GM18909 (cell line): ENCODE measurements around the gene CCR2.
"Not testable (repeated sequence)": the region's sequence is repeated elsewhere in the genome, so short reads cannot be mapped to it uniquely, and the experiment has no call there.

ENCODE experiments used
- ATAC-seq: cut with Tn5 transposase; IDR thresholded peaks from one replicate; pipeline ENCODE4 v1.9.1; 2021; ENCODE audit warnings: mild to moderate bottlenecking; ENCODE audit not compliant: unreplicated experiment, poor library complexity

Gene CCR2

DNA sequence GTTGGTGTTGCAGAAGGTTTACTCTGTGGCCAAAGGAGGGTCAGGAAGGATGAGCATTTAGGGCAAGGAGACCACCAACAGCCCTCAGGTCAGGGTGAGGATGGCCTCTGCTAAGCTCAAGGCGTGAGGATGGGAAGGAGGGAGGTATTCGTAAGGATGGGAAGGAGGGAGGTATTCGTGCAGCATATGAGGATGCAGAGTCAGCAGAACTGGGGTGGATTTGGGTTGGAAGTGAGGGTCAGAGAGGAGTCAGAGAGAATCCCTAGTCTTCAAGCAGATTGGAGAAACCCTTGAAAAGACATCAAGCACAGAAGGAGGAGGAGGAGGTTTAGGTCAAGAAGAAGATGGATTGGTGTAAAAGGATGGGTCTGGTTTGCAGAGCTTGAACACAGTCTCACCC is 20.8 kb downstream of the CCR2 start:
- no peak for ATAC-seq

DNA sequence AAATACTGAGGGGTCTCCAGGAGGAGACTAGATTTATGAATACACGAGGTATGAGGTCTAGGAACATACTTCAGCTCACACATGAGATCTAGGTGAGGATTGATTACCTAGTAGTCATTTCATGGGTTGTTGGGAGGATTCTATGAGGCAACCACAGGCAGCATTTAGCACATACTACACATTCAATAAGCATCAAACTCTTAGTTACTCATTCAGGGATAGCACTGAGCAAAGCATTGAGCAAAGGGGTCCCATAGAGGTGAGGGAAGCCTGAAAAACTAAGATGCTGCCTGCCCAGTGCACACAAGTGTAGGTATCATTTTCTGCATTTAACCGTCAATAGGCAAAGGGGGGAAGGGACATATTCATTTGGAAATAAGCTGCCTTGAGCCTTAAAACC is 21.3 kb downstream of the CCR2 start:
- ATAC-seq, result no peak

DNA sequence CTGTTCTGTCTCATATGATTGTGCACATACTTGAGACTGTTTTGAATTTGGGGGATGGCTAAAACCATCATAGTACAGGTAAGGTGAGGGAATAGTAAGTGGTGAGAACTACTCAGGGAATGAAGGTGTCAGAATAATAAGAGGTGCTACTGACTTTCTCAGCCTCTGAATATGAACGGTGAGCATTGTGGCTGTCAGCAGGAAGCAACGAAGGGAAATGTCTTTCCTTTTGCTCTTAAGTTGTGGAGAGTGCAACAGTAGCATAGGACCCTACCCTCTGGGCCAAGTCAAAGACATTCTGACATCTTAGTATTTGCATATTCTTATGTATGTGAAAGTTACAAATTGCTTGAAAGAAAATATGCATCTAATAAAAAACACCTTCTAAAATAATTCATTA is 21.9 kb downstream of the CCR2 start:
- no peak for ATAC-seq

DNA sequence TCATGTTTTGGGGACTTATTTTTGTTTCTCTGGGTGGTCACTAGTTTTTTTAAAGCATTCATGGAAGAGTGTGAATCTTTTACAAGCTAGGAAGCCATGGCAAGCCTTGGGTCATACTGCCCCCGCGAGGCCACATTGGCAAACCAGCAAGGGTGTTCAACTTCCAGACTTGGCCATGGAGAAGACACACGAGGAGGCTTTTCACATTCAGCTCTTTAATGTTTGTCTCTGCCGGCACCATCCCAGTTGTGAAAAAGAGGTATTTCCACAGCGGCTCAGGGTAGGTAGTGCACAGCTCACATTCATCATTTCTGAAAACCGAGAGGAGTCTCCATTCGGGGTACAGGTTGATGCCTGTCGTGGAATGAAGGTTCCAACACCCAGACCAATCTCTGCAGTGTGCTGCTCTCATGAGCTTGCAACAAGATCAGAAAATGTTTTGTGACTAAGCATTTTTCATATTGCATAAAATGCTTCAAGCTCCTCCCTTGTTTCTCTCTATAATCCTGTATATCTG is 24.6 kb downstream of the CCR2 start:
- ATAC-seq, result no peak

DNA sequence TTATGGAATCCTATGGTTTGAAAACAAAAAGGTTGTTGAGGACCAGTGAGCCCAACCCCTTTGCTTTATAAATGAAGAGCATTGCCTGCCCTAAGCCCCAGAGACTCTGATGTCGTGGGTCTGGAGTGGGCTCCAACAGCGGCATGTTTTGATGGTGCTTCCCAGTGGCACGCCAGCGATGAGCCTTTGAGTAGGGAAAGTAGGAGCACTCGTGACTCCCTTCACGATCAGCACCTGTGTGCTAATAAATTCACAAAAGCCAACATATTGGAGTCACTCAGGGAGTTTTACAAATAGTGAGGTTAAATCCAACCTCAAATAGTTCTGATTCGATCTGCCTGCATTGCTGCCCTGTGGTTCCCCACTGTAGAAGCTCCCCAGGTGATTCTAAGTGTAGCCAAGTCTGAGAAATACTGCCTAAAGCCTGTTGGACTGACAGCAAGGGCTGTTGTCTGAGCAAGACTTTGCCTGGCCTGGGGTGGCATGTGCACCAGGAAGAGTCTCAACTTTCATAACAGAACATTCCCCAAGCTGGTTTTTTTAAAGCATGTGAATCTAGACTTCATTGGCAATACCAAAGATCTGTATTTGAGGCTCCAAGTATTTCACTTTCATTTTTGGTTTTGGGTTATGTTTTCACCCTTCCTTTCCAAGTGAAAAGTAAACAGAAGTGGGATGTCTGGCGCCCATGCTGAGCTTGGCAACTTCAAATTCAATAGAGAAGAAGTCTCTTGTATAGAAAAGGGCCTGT is 26.7 kb downstream of the CCR2 start:
- no peak for ATAC-seq

DNA sequence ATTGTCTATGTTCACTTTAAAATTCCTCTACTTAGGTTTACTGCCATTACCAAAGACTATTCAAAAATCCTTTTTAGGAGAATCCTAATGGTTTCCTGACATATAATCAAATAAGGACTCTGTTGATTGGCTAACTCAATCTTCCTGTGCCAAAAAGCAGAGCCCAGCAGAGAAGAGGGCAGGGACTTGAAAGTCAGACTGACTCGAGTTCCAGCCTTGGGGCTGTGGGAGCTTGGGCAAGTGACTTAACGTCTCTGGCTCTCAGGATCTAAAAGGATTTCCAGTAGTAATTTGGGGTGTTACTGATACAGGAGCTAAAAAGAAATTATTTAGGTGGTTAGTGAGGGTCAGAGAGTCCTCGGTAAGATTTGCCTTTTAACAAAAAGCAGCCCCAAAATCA is 27.7 kb downstream of the CCR2 start:
- no peak for ATAC-seq

DNA sequence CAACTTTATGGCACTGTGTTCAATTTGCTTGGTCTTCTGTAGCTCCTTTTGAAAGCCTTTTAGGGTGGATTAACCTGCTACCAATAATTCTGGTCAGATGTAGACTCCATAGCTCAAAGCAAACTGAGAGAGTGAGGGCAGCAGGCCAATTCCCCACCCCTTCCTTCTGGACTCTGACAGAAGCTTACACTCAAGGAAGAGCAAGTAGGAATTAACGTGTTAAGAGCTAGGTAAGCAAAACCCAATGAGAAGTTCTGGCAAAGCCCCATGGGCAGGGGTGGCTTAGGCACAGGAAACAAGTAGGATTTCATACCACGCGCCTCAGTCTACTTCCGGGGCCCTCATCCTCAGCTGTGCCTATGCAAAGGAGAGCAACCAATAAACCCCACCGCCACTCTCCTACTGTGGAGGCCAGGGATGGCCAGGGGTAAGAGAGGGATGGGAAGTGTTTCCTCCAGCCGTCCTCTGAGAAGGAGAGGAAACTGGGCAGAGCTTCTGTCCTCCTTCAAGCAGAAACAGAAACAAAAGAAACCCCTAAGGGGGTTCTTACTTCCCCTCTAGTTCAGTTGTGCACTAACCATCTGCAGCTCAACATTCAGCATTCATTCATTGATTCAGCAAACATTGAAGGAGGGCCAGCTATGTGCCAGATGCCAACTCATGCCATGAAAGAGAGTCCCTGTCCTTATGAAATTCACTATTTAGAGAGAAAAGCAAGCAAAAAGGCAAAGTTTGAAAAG is 29.5 kb downstream of the CCR2 start:
- ATAC-seq, result no peak

DNA sequence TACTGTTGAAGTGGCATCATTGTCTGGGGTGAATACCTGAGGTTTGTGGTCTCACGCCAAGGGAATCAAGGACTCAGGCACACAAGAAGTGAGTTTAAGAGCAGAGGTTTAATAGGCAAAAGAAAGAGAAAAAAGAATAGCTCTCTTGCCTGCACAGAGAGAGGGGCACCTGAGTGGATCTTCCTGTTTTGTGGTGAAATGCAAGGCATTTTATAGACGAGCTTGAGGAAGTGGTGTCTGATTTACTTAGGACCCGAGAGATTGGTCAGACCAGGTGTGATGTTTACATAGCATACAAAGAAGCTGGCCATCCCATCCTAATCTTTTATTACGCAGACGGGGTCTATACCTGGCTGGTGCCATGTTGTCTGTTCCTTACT is 30.0 kb downstream of the CCR2 start:
- no peak for ATAC-seq

DNA sequence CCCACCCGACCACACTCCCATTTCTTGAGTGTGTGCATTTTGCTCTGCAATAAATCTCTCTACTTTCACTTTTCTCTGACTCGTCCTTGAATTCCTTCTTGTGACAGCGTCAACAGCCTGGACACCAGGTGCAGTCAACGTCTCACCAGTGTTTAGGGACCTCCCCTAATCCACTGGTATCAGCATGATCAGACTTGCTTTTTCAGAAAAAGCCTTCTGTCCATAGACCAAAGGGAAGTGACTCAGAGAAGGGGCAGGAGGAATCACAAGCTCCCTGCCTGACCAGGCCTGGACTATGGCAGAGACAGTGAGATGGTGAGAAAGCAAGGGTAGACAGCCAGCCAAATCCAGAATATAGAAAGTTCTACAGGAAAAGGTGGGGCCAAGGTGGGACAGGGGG is 32.3 kb downstream of the CCR2 start:
- no peak for ATAC-seq

DNA sequence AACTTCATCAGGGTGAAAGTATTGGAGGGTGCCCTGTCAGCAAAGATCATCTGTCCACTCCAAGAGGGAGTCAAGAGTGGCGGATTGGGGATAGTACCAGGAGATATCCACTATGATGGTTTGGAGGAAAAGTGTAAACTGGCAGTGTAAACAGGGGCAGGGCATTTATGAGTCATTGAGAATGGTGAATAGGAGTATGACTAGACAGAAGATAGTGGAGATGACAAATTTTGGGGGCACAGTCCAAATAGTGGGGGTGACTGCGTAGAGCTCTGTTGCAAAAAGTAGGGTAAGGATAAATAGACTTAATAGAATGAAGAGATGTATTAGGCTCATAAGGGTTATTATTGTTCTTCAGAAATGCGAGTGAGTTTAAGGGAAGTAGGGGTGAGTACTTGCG is 34.9 kb downstream of the CCR2 start:
- not testable (repeated sequence) for ATAC-seq

DNA sequence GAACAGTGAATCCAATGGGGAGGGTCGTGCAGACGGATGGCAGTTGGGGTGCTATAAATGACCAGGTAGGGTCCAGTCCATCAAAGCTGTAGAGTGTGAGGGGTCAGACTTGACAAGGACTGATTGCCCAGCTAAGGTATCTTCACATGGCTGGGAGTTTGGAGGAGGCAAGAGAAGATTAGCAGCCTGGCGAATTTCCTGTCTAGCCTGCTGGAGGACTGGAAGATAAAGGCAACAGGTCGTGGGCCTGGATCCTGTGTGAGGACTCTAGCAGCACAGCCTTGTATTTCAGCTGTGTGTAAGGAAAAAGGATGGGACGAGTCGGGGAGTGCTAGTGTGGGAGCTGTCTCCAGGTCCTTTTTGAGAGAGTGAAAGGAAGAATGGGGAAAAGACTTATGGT is 35.4 kb downstream of the CCR2 start:
- no peak for ATAC-seq

DNA sequence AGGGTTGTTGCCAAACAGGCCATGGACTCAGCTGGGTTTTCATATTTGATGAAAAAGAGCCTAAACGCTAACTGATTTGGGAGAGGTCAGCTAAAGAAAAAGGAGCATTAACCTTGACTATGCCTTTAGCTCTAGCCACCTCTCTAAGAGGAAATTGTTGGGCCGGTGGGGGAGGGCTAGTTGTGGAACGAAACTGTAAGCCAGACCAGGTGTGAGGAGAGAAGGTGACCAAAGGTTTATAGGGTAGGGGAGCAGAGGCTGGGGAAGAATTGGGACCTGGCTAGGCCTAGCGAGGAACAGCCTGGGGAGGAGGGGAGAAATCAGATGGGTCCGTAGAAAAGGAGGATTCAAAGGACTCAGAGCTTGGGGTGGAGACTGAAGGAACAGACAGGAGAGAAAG is 37.6 kb downstream of the CCR2 start:
- not testable (repeated sequence) for ATAC-seq

DNA sequence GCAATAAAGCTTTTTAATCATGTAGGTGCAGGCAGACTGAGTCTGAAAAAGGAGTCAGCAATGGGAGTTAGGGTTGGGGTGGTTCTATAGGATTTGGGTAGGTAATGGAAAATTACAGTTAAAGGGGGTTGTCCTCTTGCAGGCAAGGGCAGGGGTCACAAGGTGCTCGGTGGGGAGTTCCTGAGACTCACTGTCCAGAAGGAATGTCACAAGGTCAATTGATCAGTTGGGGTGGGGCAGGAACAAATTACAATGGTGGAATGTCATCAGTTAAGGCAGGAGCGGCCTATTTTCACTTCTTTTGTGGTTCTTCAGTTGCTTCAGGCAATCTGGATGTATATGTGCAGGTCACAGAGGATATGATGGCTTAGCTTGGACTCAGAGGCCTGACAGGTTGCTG is 39.1 kb downstream of the CCR2 start:
- ATAC-seq, result no peak

DNA sequence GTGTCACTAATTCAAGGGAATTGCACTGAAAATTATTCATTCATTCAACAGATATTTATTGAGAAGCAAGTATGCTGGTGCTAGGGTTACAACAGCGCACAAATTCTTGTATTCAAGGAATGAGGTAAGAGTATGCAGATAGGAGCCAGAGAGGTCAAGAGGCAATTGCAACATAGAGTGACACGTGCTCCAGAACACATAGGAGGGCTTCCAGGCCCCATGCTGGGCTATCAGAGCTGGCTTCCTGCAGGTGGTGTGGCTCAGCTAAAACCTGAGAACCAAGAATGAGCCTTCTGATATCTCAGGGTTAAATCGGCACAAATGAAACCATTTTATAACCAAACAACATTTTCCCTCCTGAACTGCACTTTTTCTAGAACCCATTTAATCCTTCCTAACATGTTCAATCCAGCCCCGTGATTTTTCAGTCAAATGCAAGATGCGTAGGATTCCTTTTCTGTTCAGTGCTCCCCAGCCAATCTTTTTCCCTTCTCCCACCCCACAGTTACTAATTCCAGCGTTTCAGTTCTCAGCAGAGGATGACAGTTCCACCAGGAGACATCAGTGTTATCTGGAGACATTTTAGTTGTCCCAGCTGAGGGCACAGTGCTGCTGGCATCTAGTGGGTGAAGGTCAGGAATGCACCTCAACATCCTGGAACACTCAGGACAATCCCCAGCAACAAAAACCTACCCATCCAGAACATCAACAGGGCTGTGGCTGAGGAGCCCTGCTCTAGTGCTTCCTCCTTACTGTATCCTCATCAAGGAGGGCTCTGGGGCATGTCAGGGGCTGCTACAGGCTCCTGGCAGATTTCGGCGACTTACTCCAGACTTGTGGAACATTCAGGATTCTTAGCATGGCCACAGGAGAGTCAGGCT is 39.9 kb downstream of the CCR2 start:
- ATAC-seq, result no peak

DNA sequence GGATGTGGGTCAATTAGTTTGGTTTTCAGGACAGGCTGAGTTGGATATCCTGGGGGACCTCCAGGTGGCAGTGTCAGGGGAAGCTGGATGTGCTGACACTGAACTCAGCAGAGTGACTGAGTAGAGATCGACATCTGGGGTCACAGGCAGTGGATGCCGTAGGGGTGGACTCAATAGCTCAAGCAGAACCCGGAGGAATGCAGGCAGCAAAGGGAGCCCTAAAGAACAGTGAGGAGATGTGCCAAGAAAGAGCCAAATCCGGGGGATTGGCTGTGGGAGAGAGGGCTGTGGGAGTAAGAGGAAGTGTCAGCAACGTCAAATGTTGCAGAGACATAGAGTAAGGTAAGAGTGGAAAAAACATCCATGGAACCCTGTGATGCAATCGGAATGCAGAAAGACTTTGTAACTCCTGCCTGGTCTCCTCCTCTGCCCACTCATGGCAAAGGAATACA is 41.3 kb downstream of the CCR2 start:
- ATAC-seq, result no peak

DNA sequence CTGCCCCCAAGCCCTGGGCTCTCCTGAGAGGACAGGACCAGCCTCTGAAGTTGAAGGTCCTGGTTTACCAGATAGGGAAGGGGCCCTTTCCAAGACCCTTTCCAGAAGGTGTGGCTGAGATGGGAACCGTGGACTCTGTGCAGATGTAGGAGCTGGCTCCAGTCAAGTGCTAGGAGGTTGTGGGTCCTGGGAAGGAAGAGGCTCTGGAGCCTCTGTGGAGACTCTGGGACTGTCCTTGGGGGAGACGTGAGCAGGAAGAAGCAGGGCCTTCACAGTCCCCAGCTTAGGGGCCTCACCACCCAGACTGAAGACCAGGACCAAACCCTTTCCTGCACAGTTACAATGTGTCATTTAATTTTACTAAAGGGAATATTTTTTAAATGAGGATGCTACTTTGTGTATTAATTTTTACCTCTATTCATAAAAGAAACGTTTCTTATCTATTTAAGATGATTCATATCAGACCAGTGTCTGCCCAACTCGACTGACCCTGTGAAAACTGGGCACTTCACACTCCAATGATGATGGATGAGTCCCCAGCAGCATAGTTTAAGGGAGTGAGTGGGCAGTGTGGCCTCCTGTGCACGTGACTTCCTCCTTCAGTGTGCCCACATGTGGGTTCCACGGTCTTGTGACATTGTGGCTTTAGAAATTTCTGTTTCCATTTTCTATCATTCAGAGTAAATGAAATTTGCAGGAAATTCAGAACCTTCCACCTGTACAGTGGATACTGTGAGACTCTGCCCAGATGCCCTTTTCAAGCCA is 42.0 kb downstream of the CCR2 start:
- no peak for ATAC-seq

DNA sequence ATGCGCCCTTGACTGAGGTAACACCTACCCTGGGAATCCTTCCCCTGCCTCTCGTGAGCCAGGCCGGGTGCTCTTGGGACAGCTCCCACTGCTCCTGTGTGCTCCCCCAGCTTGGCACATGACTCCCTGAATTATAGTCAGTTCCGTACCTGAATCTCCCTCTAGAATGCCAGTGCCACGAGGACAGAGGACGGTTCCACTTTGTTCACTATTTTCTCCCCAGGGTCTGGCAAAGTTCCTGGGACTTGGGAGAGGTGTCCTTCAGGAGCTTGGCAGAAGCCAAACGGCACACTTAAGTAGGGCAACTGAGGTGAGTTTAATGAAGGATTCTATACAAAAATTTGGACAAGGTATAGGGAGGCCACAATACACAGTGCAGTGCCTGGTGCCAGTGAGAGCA is 43.2 kb downstream of the CCR2 start:
- no peak for ATAC-seq

DNA sequence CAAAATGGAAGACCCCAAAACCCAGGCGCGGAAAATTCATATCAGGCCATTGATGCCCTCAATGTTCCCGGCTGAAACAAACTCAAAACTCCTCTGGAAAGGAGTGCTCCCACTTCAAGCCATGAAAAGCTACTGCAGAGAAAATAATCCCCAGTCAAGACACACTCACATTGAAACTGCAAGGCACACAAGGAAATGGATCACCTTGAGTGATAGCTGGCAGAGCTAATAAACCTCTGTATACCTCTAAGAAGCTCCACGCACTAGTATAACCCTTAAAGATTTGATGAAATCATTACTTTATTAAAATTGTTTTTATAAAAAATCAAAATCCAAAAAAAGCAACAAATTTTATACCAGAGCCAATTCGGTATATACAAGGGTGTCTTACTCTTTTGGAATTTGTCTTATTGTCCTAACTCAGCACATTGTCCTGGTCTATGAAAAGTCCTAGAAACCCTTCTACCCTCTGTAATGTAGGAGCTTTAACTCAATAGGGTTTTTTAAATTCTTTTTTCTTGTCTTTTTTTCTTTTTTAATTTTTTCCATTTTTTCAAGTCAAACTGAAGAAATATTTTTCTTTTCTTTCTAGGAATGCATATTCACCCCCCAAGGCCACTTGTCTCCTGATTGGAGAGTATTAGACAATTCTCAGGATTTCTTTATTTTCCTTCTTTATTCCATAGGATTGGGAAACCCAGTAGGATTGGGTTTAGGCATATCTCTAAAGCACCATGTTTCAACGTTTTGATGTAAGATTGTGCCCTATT is 44.5 kb downstream of the CCR2 start:
- no peak for ATAC-seq

DNA sequence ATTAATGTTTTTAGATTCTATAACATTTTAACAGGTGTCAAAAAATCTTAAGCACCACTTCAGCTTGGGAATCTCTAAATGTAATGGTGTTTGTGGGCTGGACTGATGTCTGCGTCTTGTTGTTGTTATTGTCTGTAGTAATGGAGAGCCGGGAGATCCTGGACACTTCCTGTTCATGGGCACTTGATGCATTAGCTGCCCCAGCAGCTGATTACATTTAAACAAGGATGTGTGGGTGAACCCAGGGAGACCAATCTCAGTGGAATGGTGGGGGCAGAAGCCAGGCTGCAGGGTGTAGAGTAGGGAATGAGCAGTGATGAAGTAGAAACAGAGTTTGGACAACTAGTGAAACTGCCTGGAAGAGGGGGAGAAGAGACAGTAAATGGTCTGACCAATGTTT is 45.2 kb downstream of the CCR2 start:
- ATAC-seq, result no peak
